Measurements from ENCODE around the gene POLRMT. TPM values are rescaled to one million over a fixed set of nuclear protein-coding genes. Genes with fewer than 3 reads are reported as not detected.

The POLRMT gene
- total RNA-seq, 1 experiment from 2014 or later, result 104 TPM

DNA sequence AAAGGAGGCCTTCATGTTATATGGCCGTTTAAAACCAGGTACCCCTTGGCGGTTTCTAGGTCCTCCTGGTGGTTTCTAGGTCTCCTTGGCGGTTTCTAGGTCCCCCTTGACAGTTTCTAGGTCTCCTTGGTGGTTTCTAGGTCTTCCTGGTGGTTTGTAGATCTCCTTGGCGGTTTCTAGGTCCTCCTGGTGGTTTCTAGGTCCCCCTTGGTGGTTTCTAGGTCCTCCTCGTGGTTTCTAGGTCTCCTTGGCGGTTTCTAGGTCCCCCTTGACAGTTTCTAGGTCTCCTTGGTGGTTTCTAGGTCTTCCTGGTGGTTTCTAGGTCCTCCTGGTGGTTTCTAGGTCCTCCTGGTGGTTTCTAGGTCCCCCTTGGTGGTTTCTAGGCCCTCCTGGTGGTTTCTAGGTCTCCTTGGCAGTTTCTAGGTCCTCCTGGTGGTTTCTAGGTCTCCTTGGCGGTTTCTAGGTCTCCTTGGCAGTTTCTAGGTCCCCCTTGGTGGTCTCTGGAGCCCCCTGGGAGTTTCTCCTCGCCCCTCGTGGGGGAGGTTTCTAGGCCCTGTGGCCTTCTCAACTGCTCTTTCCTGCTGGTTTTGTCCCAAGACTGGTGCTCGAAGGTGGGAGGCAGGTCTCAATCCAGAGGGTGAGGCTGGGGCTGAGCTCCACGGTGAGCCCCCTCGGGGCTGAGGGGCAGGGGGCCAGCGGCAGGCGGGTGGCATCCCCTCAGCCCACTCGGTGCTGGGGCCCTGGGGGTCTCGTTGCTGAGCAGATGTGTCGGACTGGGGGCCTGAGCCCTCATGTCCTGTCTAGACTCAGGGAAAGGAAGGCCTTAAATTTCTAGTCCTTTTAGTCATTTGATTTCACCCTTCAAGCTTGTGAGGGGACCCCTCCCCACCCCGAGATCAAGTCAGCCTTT lies 35.7 kb downstream of the POLRMT start:
- H2BK12ac ChIP-seq (ENCODE audit: insufficient read length, low read depth, low read length), result no peak overlapping the region
- H3K27me3 Mint-ChIP-seq (ENCODE audit: low read depth), result peaks cover 29% of the 10 kb centered on the region
- peaks cover 0 to 2% (median 0%) of the 10 kb centered on the region in 3 experiments; a peak in 1 of 7 replicates for H3K36me3 Mint-ChIP-seq (ENCODE audit: insufficient read depth in 1 of 3, low read depth in 3 of 3)
- TF ChIP-seq, protein P1, sequence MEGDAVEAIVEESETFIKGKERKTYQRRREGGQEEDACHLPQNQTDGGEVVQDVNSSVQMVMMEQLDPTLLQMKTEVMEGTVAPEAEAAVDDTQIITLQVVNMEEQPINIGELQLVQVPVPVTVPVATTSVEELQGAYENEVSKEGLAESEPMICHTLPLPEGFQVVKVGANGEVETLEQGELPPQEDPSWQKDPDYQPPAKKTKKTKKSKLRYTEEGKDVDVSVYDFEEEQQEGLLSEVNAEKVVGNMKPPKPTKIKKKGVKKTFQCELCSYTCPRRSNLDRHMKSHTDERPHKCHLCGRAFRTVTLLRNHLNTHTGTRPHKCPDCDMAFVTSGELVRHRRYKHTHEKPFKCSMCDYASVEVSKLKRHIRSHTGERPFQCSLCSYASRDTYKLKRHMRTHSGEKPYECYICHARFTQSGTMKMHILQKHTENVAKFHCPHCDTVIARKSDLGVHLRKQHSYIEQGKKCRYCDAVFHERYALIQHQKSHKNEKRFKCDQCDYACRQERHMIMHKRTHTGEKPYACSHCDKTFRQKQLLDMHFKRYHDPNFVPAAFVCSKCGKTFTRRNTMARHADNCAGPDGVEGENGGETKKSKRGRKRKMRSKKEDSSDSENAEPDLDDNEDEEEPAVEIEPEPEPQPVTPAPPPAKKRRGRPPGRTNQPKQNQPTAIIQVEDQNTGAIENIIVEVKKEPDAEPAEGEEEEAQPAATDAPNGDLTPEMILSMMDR (conservative IDR thresholded peaks at IDR 0.05), result no peak
- H3K9me3 ChIP-seq (ENCODE audit: control insufficient read depth, low read depth, low read length), result peaks cover 5% of the 10 kb centered on the region
- no peak overlapping the region for H2BK20ac ChIP-seq (ENCODE audit: low read depth, low read length, poor library complexity, severe bottlenecking)
- no peak overlapping the region for H3K27ac Mint-ChIP-seq
- no peak overlapping the region for H3K9ac ChIP-seq (ENCODE audit: extremely low read depth, insufficient read length, low read length)
- no peak overlapping the region for H4K8ac ChIP-seq (replicated peaks; ENCODE audit: insufficient read length, low read depth, low read length)
- H2BK120ac ChIP-seq (ENCODE audit: low read depth, low read length, poor library complexity, severe bottlenecking), result no peak overlapping the region
- WGBS (ENCODE audit: extremely low coverage, insufficient read length, low lambda C conversion rate), result no CpG with 5 or more reads among the region's 18 CpGs
- no peaks in the 10 kb centered on the region for H3K79me2 ChIP-seq (ENCODE audit: insufficient read depth, low read length)
- no peak overlapping the region; the same call in 1 of the 2 replicates for H2BK15ac ChIP-seq (ENCODE audit: low read depth, low read length)
- H3K14ac ChIP-seq (ENCODE audit: insufficient read depth, low read length), result no peak overlapping the region
- H3K4me1 ChIP-seq (ENCODE audit: insufficient read depth, low read length), result no peaks in the 10 kb centered on the region
- H3K4me3 Mint-ChIP-seq, result no peak overlapping the region
- H2AK5ac ChIP-seq (ENCODE audit: insufficient read length, low read length), result no peak overlapping the region
- no peaks in the 10 kb centered on the region for H4K20me1 ChIP-seq (ENCODE audit: control insufficient read depth, insufficient read depth, insufficient read length)
- H3K4ac ChIP-seq (ENCODE audit: low read depth, low read length), result no peak overlapping the region
- DNase-seq, result no peak
- H3K27me3 ChIP-seq (ENCODE audit: insufficient read depth, low read length), result no peaks in the 10 kb centered on the region
- no peak overlapping the region for H4K5ac ChIP-seq (ENCODE audit: insufficient read length, low read depth, low read length)
- H2BK5ac ChIP-seq (ENCODE audit: insufficient read length, low read length), result no peak overlapping the region
- H3K9me3 Mint-ChIP-seq, result peaks cover 18 to 24% of the 10 kb centered on the region in 2 experiments
- no peak overlapping the region for H2AFZ ChIP-seq (ENCODE audit: low read length)
- no peaks in the 10 kb centered on the region for H3K4me1 Mint-ChIP-seq
- H3K56ac ChIP-seq (ENCODE audit: insufficient read length, low read depth, low read length), result no peak overlapping the region
- no peak overlapping the region for H3T11ph ChIP-seq (ENCODE audit: low read length)
- no peaks in the 10 kb centered on the region for H3K79me1 ChIP-seq (ENCODE audit: insufficient read depth, low read depth, low read length, poor library complexity, severe bottlenecking)
- H3K18ac ChIP-seq (ENCODE audit: insufficient read length, low read depth, low read length), result no peak overlapping the region
- H3K23me2 ChIP-seq (ENCODE audit: insufficient read length, low read depth, low read length, poor library complexity, severe bottlenecking), result no peaks in the 10 kb centered on the region
- H4K91ac ChIP-seq (ENCODE audit: insufficient read length, low read depth, low read length), result no peak overlapping the region
- no peak overlapping the region for H3K4me2 ChIP-seq (ENCODE audit: insufficient read depth, insufficient read length, low read length)
- no peak overlapping the region for H3K27ac ChIP-seq (ENCODE audit: insufficient read length, low read depth, low read length)
- H3K23ac ChIP-seq (ENCODE audit: insufficient read length, low read depth, low read length), result no peak overlapping the region
